ENCODE data around the gene ETNK2. TPM values are rescaled to one million over a fixed set of nuclear protein-coding genes. Genes with fewer than 3 reads are reported as not detected.

ETNK2 gene
- total and polyA plus RNA-seq, 2 of the 13 experiments (the other 11 are each of a cell fraction or from before 2014, with no cell fraction given), result 15.5 to 42.8 TPM

- H3K27me3 ChIP-seq (ENCODE audit: control insufficient read depth in 1 of 2, insufficient read depth in 2 of 2, low read length in 2 of 2), result peaks cover 5 to 39% of the 10 kb centered on the region in 2 experiments; a peak in 4 of 5 replicates
- no peak for FAIRE-seq
- BruUV-seq (replicated peaks), result no TSS peak
- no peak overlapping the region for H3K9ac ChIP-seq (ENCODE audit: insufficient read depth, low read depth, low read length)
- POLR2A ChIA-PET, result no interaction called here
- no peaks in the 10 kb centered on the region for H3K79me2 ChIP-seq (ENCODE audit: insufficient read depth, low read length)
- whole genome bisulfite sequencing (ENCODE audit: low lambda C conversion rate), result 34% methylated on average over 3 of the region's 3 CpGs
- no peak overlapping the region for H3K27ac ChIP-seq (ENCODE audit: extremely low read length, insufficient read depth, low read length)
- DNase-seq (ENCODE audit: low spot score), result no peak
- H3K9me3 ChIP-seq (ENCODE audit: low read length), result no peaks in the 10 kb centered on the region
- no peak for ATAC-seq
- no peak overlapping the region for H3K4me2 ChIP-seq (ENCODE audit: low read depth, low read length)
- H3K4me1 ChIP-seq (ENCODE audit: insufficient read depth, low read length), result peaks cover 26% of the 10 kb centered on the region
- no peak overlapping the region for H2AFZ ChIP-seq (ENCODE audit: low read length)
- H3K4me3 ChIP-seq (replicated peaks in 1 of 3; ENCODE audit: insufficient read depth in 1 of 3, low read depth in 2 of 3, low read length in 3 of 3), result no peak overlapping the region
- CTCF ChIA-PET (ENCODE audit: low intra/inter-chr PET ratio, low total read pairs), result no interaction called here
- intact Hi-C loops (cut with micrococcal nuclease; ENCODE audit: unreplicated experiment), result no loop called here
- in situ Hi-C loops (cut with HindIII; ENCODE audit: extremely low pct_ligation_motif_present, low pct_unique_long_range_greater_than_20kb), result no loop called here
- H3K36me3 ChIP-seq (replicated peaks in 1 of 2; ENCODE audit: control insufficient read depth in 1 of 2, insufficient read depth in 2 of 2, low read length in 2 of 2), result no peaks in the 10 kb centered on the region
- peak; percentile 31; the same call in 1 of the 2 replicates for TF ChIP-seq ZMYM3 (CRISPR knock-in tag; IDR thresholded peaks at IDR 0.05)
- no peak for TF ChIP-seq ZNF138 (CRISPR knock-in tag; IDR thresholded peaks at IDR 0.05; ENCODE audit: low read depth)
- TF ChIP-seq PHF8 (CRISPR knock-in tag; IDR thresholded peaks at IDR 0.05), result no peak
- peak; percentile 76 for TF ChIP-seq ZFP36 (IDR thresholded peaks at IDR 0.05; ENCODE audit: borderline replicate concordance, low read depth, low read length, partially characterized antibody)
- H4K20me1 ChIP-seq (ENCODE audit: insufficient read depth, low read length), result no peaks in the 10 kb centered on the region
Measured at GRCh38 chr1:204192589-204193352, 40.9 kb upstream of the ETNK2 start.

DNA sequence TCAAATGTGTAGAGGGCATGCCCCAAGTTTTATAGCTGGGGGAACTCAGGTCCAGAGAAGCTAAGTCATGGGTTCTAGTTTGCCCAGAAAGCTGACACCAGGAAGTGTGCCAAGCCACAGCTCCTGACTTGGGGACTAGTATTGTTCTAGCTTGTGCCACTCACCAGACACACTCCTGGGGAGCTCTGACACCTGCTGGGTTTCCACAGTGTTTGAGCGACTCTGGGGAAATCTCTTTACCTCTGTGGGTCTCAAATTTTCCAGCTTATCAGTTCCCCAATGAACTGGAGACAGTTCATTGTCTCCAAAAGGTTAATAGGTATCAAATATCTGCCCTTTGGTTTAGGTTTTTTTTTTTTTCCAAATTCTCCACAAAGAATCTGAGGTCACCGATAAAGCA lies 40.2 kb upstream of the ETNK2 start:
- no TSS peak for BruUV-seq (replicated peaks)
- POLR2A ChIA-PET, result interaction anchor here (0.7 kb wide), 1 partner anchor 38 kb away, joined by 3 read pairs; no protein-coding TSS in a partner anchor
- TF ChIP-seq NFKBIZ (CRISPR knock-in tag; IDR thresholded peaks at IDR 0.05) (no peak), MZF1 (CRISPR knock-in tag; IDR thresholded peaks at IDR 0.05; ENCODE audit: borderline replicate concordance) (no peak), ZNF883 (CRISPR knock-in tag; IDR thresholded peaks at IDR 0.05; ENCODE audit: not compliant biosample characterization) (no peak), PCBP1 (IDR thresholded peaks at IDR 0.05; ENCODE audit: borderline replicate concordance, low read depth, low read length) (no peak), RAD21 (CRISPR knock-in tag; IDR thresholded peaks at IDR 0.05) (no peak), ATF3 (CRISPR knock-in tag; IDR thresholded peaks at IDR 0.05) (no peak)
- TF ChIP-seq, protein P1, sequence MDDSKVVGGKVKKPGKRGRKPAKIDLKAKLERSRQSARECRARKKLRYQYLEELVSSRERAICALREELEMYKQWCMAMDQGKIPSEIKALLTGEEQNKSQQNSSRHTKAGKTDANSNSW (CRISPR knock-in tag; IDR thresholded peaks at IDR 0.05; ENCODE audit: borderline replicate concordance), result no peak
- TF ChIP-seq, protein P2, sequence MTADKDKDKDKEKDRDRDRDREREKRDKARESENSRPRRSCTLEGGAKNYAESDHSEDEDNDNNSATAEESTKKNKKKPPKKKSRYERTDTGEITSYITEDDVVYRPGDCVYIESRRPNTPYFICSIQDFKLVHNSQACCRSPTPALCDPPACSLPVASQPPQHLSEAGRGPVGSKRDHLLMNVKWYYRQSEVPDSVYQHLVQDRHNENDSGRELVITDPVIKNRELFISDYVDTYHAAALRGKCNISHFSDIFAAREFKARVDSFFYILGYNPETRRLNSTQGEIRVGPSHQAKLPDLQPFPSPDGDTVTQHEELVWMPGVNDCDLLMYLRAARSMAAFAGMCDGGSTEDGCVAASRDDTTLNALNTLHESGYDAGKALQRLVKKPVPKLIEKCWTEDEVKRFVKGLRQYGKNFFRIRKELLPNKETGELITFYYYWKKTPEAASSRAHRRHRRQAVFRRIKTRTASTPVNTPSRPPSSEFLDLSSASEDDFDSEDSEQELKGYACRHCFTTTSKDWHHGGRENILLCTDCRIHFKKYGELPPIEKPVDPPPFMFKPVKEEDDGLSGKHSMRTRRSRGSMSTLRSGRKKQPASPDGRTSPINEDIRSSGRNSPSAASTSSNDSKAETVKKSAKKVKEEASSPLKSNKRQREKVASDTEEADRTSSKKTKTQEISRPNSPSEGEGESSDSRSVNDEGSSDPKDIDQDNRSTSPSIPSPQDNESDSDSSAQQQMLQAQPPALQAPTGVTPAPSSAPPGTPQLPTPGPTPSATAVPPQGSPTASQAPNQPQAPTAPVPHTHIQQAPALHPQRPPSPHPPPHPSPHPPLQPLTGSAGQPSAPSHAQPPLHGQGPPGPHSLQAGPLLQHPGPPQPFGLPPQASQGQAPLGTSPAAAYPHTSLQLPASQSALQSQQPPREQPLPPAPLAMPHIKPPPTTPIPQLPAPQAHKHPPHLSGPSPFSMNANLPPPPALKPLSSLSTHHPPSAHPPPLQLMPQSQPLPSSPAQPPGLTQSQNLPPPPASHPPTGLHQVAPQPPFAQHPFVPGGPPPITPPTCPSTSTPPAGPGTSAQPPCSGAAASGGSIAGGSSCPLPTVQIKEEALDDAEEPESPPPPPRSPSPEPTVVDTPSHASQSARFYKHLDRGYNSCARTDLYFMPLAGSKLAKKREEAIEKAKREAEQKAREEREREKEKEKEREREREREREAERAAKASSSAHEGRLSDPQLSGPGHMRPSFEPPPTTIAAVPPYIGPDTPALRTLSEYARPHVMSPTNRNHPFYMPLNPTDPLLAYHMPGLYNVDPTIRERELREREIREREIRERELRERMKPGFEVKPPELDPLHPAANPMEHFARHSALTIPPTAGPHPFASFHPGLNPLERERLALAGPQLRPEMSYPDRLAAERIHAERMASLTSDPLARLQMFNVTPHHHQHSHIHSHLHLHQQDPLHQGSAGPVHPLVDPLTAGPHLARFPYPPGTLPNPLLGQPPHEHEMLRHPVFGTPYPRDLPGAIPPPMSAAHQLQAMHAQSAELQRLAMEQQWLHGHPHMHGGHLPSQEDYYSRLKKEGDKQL (CRISPR knock-in tag; IDR thresholded peaks at IDR 0.05; ENCODE audit: low read depth), result no peak

More for the DNA sequence above, 40.2 kb upstream of the ETNK2 start:
- Histone ChIP-seq H4K20me1 (ENCODE audit: insufficient read depth, low read length) (no peaks in the 10 kb centered on the region), H3K27me3 (ENCODE audit: control insufficient read depth in 1 of 2, insufficient read depth in 2 of 2, low read length in 2 of 2) (peaks cover 6 to 39% of the 10 kb centered on the region in 2 experiments; a peak in 4 of 5 replicates), H3K27ac (ENCODE audit: extremely low read length, insufficient read depth, low read length) (no peak overlapping the region), H3K9ac (ENCODE audit: insufficient read depth, low read depth, low read length) (no peak overlapping the region), H3K4me2 (ENCODE audit: low read depth, low read length) (no peak overlapping the region), H3K4me1 (ENCODE audit: insufficient read depth, low read length) (peaks cover 26% of the 10 kb centered on the region), H3K9me3 (ENCODE audit: low read length) (no peaks in the 10 kb centered on the region), H3K79me2 (ENCODE audit: insufficient read depth, low read length) (no peaks in the 10 kb centered on the region), H3K36me3 (replicated peaks in 1 of 2; ENCODE audit: control insufficient read depth in 1 of 2, insufficient read depth in 2 of 2, low read length in 2 of 2) (no peaks in the 10 kb centered on the region), H2AFZ (ENCODE audit: low read length) (no peak overlapping the region), H3K4me3 (replicated peaks in 1 of 3; ENCODE audit: insufficient read depth in 1 of 3, low read depth in 2 of 3, low read length in 3 of 3) (no peak overlapping the region)
- 90% methylated on average over 2 of the region's 2 CpGs for WGBS (ENCODE audit: low lambda C conversion rate)
- FAIRE-seq, result no peak
- ATAC-seq, result no peak
- no peak for DNase-seq (ENCODE audit: low spot score)
- in situ Hi-C loops (cut with HindIII; ENCODE audit: extremely low pct_ligation_motif_present, low pct_unique_long_range_greater_than_20kb), result no loop called here
- CTCF ChIA-PET (ENCODE audit: low intra/inter-chr PET ratio, low total read pairs), result no interaction called here
- intact Hi-C loops (cut with micrococcal nuclease; ENCODE audit: unreplicated experiment), result no loop called here
